ENCODE data around the gene PICALM. TPM values are rescaled to one million over a fixed set of nuclear protein-coding genes. Genes with fewer than 3 reads are reported as not detected.

The PICALM gene
- total and polyA plus RNA-seq, 9 of the 15 experiments (the other 6 are each of a cell fraction or from before 2014, with no cell fraction given), result 41.3 to 990 (median 309) TPM

DNA sequence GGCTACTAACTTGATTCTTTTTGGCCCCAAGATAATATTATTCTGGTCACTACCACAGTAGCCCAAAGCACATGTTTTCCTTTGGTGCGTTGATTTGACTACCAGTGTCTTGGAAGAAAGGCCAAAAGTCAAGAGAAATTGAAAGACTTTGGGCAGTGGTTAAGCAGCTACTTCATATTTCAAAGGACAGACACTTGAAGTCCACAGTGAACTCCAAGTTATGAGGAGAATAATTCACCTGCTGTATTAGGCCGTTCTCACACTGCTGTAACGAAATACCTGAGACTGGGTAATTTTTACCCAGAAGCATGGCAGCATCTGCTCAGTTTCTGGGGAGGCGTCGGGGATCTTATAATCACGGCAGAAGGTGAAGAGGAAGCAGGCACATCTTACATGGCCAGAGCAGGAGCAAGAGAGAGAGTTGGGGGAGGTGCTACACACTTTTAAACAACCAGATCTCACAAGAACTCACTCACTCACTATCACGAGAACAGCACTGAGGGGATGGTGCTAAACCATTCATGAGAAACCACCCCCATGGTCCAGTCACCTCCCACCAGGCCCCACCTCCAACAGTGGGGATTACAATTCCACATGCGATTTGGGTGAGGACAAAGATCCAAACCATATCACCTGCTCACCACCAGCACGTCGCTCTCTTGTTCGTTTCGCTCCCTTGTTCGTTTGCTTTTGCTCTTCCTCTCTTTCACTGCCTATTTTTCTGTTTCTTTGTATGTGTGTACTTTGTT, 40.2 kb upstream of the PICALM start (continued):
- TF ChIP-seq, protein P1, sequence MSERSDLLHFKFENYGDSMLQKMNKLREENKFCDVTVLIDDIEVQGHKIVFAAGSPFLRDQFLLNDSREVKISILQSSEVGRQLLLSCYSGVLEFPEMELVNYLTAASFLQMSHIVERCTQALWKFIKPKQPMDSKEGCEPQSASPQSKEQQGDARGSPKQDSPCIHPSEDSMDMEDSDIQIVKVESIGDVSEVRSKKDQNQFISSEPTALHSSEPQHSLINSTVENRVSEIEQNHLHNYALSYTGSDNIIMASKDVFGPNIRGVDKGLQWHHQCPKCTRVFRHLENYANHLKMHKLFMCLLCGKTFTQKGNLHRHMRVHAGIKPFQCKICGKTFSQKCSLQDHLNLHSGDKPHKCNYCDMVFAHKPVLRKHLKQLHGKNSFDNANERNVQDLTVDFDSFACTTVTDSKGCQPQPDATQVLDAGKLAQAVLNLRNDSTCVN (CRISPR knock-in tag; IDR thresholded peaks at IDR 0.05), result no peak
- TF ChIP-seq ZNF212 (CRISPR knock-in tag; IDR thresholded peaks at IDR 0.05) (no peak), TCF7 (IDR thresholded peaks at IDR 0.05; ENCODE audit: borderline replicate concordance) (no peak), ZNF41 (CRISPR knock-in tag; conservative IDR thresholded peaks at IDR 0.05) (no peak), HDAC1 (IDR thresholded peaks at IDR 0.05) (peak in 1 of 2 experiments; percentile 62; a peak in 2 of 4 replicates), RHOXF2B (CRISPR knock-in tag; conservative IDR thresholded peaks at IDR 0.05) (no peak), MCM7 (IDR thresholded peaks at IDR 0.05) (no peak), TGIF2 (CRISPR knock-in tag; IDR thresholded peaks at IDR 0.05) (no peak)
- TF ChIP-seq, protein P2, sequence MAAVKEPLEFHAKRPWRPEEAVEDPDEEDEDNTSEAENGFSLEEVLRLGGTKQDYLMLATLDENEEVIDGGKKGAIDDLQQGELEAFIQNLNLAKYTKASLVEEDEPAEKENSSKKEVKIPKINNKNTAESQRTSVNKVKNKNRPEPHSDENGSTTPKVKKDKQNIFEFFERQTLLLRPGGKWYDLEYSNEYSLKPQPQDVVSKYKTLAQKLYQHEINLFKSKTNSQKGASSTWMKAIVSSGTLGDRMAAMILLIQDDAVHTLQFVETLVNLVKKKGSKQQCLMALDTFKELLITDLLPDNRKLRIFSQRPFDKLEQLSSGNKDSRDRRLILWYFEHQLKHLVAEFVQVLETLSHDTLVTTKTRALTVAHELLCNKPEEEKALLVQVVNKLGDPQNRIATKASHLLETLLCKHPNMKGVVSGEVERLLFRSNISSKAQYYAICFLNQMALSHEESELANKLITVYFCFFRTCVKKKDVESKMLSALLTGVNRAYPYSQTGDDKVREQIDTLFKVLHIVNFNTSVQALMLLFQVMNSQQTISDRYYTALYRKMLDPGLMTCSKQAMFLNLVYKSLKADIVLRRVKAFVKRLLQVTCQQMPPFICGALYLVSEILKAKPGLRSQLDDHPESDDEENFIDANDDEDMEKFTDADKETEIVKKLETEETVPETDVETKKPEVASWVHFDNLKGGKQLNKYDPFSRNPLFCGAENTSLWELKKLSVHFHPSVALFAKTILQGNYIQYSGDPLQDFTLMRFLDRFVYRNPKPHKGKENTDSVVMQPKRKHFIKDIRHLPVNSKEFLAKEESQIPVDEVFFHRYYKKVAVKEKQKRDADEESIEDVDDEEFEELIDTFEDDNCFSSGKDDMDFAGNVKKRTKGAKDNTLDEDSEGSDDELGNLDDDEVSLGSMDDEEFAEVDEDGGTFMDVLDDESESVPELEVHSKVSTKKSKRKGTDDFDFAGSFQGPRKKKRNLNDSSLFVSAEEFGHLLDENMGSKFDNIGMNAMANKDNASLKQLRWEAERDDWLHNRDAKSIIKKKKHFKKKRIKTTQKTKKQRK (IDR thresholded peaks at IDR 0.05; ENCODE audit: borderline replicate concordance, low read depth, low read length), result no peak
- TF ChIP-seq, protein P3, sequence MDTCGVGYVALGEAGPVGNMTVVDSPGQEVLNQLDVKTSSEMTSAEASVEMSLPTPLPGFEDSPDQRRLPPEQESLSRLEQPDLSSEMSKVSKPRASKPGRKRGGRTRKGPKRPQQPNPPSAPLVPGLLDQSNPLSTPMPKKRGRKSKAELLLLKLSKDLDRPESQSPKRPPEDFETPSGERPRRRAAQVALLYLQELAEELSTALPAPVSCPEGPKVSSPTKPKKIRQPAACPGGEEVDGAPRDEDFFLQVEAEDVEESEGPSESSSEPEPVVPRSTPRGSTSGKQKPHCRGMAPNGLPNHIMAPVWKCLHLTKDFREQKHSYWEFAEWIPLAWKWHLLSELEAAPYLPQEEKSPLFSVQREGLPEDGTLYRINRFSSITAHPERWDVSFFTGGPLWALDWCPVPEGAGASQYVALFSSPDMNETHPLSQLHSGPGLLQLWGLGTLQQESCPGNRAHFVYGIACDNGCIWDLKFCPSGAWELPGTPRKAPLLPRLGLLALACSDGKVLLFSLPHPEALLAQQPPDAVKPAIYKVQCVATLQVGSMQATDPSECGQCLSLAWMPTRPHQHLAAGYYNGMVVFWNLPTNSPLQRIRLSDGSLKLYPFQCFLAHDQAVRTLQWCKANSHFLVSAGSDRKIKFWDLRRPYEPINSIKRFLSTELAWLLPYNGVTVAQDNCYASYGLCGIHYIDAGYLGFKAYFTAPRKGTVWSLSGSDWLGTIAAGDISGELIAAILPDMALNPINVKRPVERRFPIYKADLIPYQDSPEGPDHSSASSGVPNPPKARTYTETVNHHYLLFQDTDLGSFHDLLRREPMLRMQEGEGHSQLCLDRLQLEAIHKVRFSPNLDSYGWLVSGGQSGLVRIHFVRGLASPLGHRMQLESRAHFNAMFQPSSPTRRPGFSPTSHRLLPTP (IDR thresholded peaks at IDR 0.05; ENCODE audit: borderline replicate concordance, extremely low read depth, insufficient read length), result no peak

Data from K562 (cell line).